Liver (tissue), 9 donors: ENCODE data around the gene MYRFL. TPM values are rescaled to one million over a fixed set of nuclear protein-coding genes. Genes with fewer than 3 reads are reported as not detected.

Experiments used
- DNase-seq: peaks from one replicate; pipeline ENCODE4 v3.0.0-alpha.2; 2017; ENCODE audit warnings: low spot score
- H3K27ac ChIP-seq, 2 donors: one replicate each; pipeline ENCODE4 v1.7.0; 2013; ENCODE audit warnings: inconsistent platforms in 2 of 2, low read length in 2 of 2, control low read depth in 1 of 2, low read depth in 1 of 2, mild to moderate bottlenecking in 1 of 2
- H3K27me3 ChIP-seq, 4 donors: one replicate each; pipeline versions ENCODE4 v1.6.1 to v1.7.0; 2013; ENCODE audit warnings: low read length in 3 of 4, inconsistent platforms in 1 of 4, mild to moderate bottlenecking in 1 of 4, moderate library complexity in 1 of 4; ENCODE audit not compliant: control insufficient read depth in 4 of 4, insufficient read depth in 4 of 4
- H3K36me3 ChIP-seq, 4 donors: one replicate each; pipeline versions ENCODE4 v1.6.1 to v1.7.0; 2013; ENCODE audit warnings: low read length in 3 of 4, mild to moderate bottlenecking in 3 of 4, low read depth in 1 of 4, moderate library complexity in 1 of 4; ENCODE audit not compliant: control insufficient read depth in 4 of 4, insufficient read depth in 3 of 4
- H3K4me1 ChIP-seq, 4 donors: one replicate each; pipeline versions ENCODE4 v1.6.1 to v1.7.0; 2013; ENCODE audit warnings: low read length in 3 of 4, mild to moderate bottlenecking in 3 of 4, moderate library complexity in 1 of 4; ENCODE audit not compliant: control insufficient read depth in 4 of 4, insufficient read depth in 4 of 4
- H3K4me3 ChIP-seq, 3 donors: one replicate each; pipeline versions ENCODE4 v1.6.1 to v1.7.0; 2013; ENCODE audit warnings: low read length in 3 of 3, control low read depth in 1 of 3, low read depth in 1 of 3, mild to moderate bottlenecking in 1 of 3
- H3K9ac ChIP-seq, 2 donors: one replicate each; pipeline ENCODE4 v1.7.0; 2013; ENCODE audit warnings: low read length in 2 of 2, mild to moderate bottlenecking in 2 of 2, moderate library complexity in 2 of 2, control low read depth in 1 of 2, low read depth in 1 of 2
- H3K9me3 ChIP-seq, 4 donors: one replicate each; pipeline versions ENCODE4 v1.6.1 to v1.7.0; 2013; ENCODE audit warnings: low read length in 3 of 4; ENCODE audit not compliant: control insufficient read depth in 4 of 4
- ATF3 ChIP-seq: IDR thresholded peaks from 2 replicates; pipeline ENCODE4 v1.6.1; 2016; ENCODE audit warnings: antibody characterized with exemption
- CTCF ChIP-seq: fragments of 150-350 bp; IDR thresholded peaks from 2 replicates; pipeline ENCODE4 v1.5.1; 2017; ENCODE audit warnings: improper control_type of control experiment, low read depth, low read length; ENCODE audit not compliant: missing input control
- HNF4A ChIP-seq, 2 donors: conservative IDR thresholded peaks; 2 replicates each; pipeline ENCODE4 v1.6.1; 2016; ENCODE audit warnings: antibody characterized with exemption in 2 of 2, mild to moderate bottlenecking in 2 of 2
- HNF4G ChIP-seq: IDR thresholded peaks from 2 replicates; pipeline ENCODE4 v1.6.1; 2016; ENCODE audit warnings: antibody characterized with exemption
- JUND ChIP-seq, 2 donors: IDR thresholded peaks; 2 replicates each; pipeline ENCODE4 v1.6.1; 2016; ENCODE audit warnings: antibody characterized with exemption in 2 of 2
- MAX ChIP-seq: IDR thresholded peaks from 2 replicates; pipeline ENCODE4 v1.6.1; 2016; ENCODE audit warnings: antibody characterized with exemption
- NR2F2 ChIP-seq: IDR thresholded peaks from 2 replicates; pipeline ENCODE4 v1.6.1; 2016; ENCODE audit warnings: antibody characterized with exemption
- RAD21 ChIP-seq, 2 donors: IDR thresholded peaks; 2 replicates each; pipeline ENCODE4 v1.6.1; 2016; ENCODE audit warnings: antibody characterized with exemption in 2 of 2, mild to moderate bottlenecking in 2 of 2
- REST ChIP-seq: IDR thresholded peaks from 2 replicates; pipeline ENCODE4 v1.6.1; 2016; ENCODE audit warnings: antibody characterized with exemption, mild to moderate bottlenecking
- RXRA ChIP-seq, 2 donors: IDR thresholded peaks; 2 replicates each; pipeline ENCODE4 v1.6.1; 2017 to 2018; ENCODE audit warnings: antibody characterized with exemption in 2 of 2, mild to moderate bottlenecking in 1 of 2
- SP1 ChIP-seq: IDR thresholded peaks from 2 replicates; pipeline ENCODE4 v1.6.1; 2018; ENCODE audit warnings: antibody characterized with exemption, mild to moderate bottlenecking
- TAF1 ChIP-seq: conservative IDR thresholded peaks from 2 replicates; pipeline ENCODE4 v1.6.1; 2016; ENCODE audit warnings: antibody characterized with exemption, mild to moderate bottlenecking
- WGBS: extraction: QIAGEN DNeasy Blood & Tissue Kit; methylation state at CpG from one replicate; pipeline ENCODE4 v1.1.7; 2013; 5-methylcytosine and 5-hydroxymethylcytosine counted together
- polyA plus RNA-seq, 2 donors: library from polyadenylated mRNA; stranded (reverse) in 1 of 2; unstranded in 1 of 2; fragments of 200-250 nt in 1 of 2; fragments of >200 nt in 1 of 2; fragmentation: Nextera tagmentation in 1 of 2; extraction: Ambion mirVana in 1 of 2; gene quantifications; one replicate each; pipeline versions ENCODE4 v1.2.1 to v1.2.3, GENCODE V29; 2013 to 2015
- total RNA-seq, 2 donors: library from RNA; depleted of rRNA; stranded (reverse); fragments of >200 nt; gene quantifications; one replicate each; pipeline ENCODE4 v1.2.3, GENCODE V29; 2014
- donor health status: healthy.
- donor health status: healthy.
- donor health status: healthy.
- donor health status: healthy.
- donor health status: healthy.

The MYRFL gene
- total RNA-seq (under 1 TPM; under 0.01 to 0.19 TPM), polyA plus RNA-seq (under 1 TPM; 0.02 to 0.19 TPM)

- 80% methylated on average over 5 of the region's 5 CpGs for WGBS
- no peaks in the 10 kb centered on the region for H3K36me3 ChIP-seq
Measured at GRCh38 chr12:69824966-69825560, at the start of gene MYRFL. Gene MYRFL (plus strand): TSS chr12:69825227. CDS start chr12:69825518, 291 bp downstream.

More at GRCh38 chr12:69824966-69825560, at the start of gene MYRFL:
- DNase-seq: no peak
- H3K4me3 ChIP-seq: no peak within 1 kb of the TSS
- H3K27ac ChIP-seq: no peak within 1 kb of the TSS
- no peaks in the 10 kb centered on the region for H3K27me3 ChIP-seq
- no peaks in the 10 kb centered on the region for H3K9me3 ChIP-seq
- no peak for TF ChIP-seq MAX
- no peak for TF ChIP-seq RXRA (IDR thresholded peaks at IDR 0.05)
- no peak for TF ChIP-seq NR2F2
- no peak for TF ChIP-seq JUND (IDR thresholded peaks at IDR 0.05)
- TF ChIP-seq REST: no peak
- no peak for TF ChIP-seq HNF4A (conservative IDR thresholded peaks at IDR 0.05)
- TF ChIP-seq HNF4G: no peak
- no peak for TF ChIP-seq RAD21 (IDR thresholded peaks at IDR 0.05)
- no peak for TF ChIP-seq ATF3
- TF ChIP-seq TAF1: no peak
- no peak for TF ChIP-seq SP1
- TF ChIP-seq CTCF: no peak
- peaks cover 0 to 3% (median under 1%) of the 10 kb centered on the region in 4 donors for H3K4me1 ChIP-seq
- H3K9ac ChIP-seq: no peak within 1 kb of the TSS
